Lower lobe of right lung (tissue), 2 donors: ENCODE results near the gene DCXR. TPM values are rescaled to one million over a fixed set of nuclear protein-coding genes. Genes with fewer than 3 reads are reported as not detected.
A peak's percentile ranks its signal among the peaks of the same experiment; 100 is the strongest.

ENCODE experiments used
- ATAC-seq, 2 donors: fragments of 200-7000 bp; cut with Tn5 transposase; one replicate each; pipeline ENCODE4 v1.9.1; 2020 to 2022; ENCODE audit warnings: mild to moderate bottlenecking in 2 of 2, moderate library complexity in 2 of 2
- DNase-seq: peaks from one replicate; pipeline ENCODE4 v3.0.0-alpha.2; 2020
- H3K27ac ChIP-seq: fragments of 200-600 bp; one replicate; pipeline ENCODE4 v1.8.0; 2022
- H3K27me3 ChIP-seq: fragments of 200-600 bp; one replicate; pipeline ENCODE4 v1.8.0; 2022; ENCODE audit warnings: low read depth
- H3K36me3 ChIP-seq: fragments of 200-600 bp; one replicate; pipeline ENCODE4 v1.8.0; 2022; ENCODE audit warnings: mild to moderate bottlenecking
- H3K4me1 ChIP-seq: fragments of 200-600 bp; one replicate; pipeline ENCODE4 v1.8.0; 2022
- H3K4me3 ChIP-seq: fragments of 200-600 bp; one replicate; pipeline ENCODE4 v1.8.0; 2022; ENCODE audit warnings: mild to moderate bottlenecking
- H3K9me3 ChIP-seq: fragments of 200-600 bp; one replicate; pipeline ENCODE4 v1.8.0; 2022
- intact Hi-C: fragments of 100-400 bp; cut with DNase I; formaldehyde crosslinking; loops from one replicate; pipeline ENCODE4 v1.11.0; 2022
- total RNA-seq: library from RNA; stranded (reverse); fragmentation: NEBNext Ultra II Directional; extraction: Animal tissue kit (Norgen Biotek cat#: 25700); gene quantifications from one replicate; pipeline ENCODE4 v1.2.1, GENCODE V29; 2021
- TF ChIP-seq, protein P1 (sequence below): fragments of 200-600 bp; IDR thresholded peaks from one replicate; pipeline ENCODE4 v1.8.0; 2022; ENCODE audit warnings: antibody characterized with exemption, mild to moderate bottlenecking
- donor health status: DM: no; HTN: yes; CAD: no; lungs with severe emphysema.

The DCXR gene
- total RNA-seq, 1 donor from 2014 or later, result 133 TPM

DNA sequence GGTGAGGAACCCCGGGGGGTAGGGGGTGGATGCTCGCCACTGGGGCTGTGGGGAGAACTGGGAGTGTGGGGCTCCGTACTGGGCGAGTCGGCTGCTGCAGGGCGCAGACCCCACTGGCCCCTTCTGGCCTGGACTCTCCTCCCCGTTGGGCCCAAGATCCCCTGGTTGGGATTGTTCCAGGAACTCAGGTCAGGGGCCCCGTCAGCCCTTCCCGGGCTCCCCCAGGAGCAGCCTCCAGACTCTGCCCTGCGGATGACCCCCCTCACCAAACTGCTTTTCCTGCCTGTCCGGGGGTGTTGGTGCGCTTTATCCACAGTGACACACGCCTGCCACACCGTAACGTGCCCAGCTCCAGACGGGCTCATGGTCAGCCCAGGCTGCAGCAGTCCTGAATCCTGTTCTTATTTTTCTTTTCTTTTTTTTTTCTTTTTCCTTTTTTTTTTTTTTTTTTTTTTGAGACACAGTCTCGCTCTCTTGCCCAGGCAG lies 35.9 kb downstream of the DCXR start:
- no peak for DNase-seq
- no peak for ATAC-seq
- Histone ChIP-seq H3K27me3 (no peaks in the 10 kb centered on the region), H3K36me3 (peaks cover 5% of the 10 kb centered on the region), H3K4me1 (peaks cover 12% of the 10 kb centered on the region), H3K4me3 (no peak overlapping the region), H3K27ac (no peak overlapping the region), H3K9me3 (no peaks in the 10 kb centered on the region)
- intact Hi-C loops, result no loop called here
- TF ChIP-seq, protein P1, sequence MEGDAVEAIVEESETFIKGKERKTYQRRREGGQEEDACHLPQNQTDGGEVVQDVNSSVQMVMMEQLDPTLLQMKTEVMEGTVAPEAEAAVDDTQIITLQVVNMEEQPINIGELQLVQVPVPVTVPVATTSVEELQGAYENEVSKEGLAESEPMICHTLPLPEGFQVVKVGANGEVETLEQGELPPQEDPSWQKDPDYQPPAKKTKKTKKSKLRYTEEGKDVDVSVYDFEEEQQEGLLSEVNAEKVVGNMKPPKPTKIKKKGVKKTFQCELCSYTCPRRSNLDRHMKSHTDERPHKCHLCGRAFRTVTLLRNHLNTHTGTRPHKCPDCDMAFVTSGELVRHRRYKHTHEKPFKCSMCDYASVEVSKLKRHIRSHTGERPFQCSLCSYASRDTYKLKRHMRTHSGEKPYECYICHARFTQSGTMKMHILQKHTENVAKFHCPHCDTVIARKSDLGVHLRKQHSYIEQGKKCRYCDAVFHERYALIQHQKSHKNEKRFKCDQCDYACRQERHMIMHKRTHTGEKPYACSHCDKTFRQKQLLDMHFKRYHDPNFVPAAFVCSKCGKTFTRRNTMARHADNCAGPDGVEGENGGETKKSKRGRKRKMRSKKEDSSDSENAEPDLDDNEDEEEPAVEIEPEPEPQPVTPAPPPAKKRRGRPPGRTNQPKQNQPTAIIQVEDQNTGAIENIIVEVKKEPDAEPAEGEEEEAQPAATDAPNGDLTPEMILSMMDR, result no peak

DNA sequence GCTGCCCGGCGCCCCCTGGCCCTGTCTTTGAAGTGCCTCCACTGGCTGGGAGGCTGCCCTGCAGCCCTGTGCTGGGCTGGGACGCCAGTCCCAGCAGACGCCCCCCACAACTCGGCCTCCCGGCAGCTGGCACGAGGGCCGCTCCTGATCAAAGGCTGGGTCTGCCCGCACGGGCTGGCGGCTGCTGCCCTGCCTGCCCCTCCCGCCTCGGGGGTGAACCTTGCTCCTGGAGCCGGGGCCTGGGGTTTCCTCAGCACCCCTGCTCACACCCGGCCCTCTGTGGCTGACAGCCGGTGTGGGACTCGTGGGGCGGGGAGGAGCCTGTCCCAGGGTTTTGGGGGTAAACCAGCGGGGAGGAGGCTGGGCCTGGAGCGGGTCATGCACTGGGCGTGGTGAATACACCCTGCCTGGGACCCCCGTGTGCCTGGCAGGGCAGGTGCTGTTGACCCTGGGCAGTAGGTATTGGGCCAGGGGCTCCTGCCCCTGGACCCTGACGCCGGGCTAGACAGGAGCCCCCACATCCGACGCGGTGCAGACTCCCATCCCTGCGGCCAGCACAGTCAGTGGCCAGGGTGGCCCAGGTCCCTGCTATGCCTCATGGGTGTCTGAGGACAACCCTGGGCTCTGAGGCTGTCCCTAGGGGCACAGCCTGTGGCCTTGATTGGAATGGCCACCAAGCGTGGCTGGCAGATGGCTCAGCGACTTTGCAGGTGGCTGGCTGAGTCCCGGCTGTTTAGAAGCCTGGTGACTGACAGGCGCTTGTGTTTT lies 36.5 kb downstream of the DCXR start:
- Histone ChIP-seq H3K4me1 (peaks cover 12% of the 10 kb centered on the region), H3K36me3 (peaks cover 7% of the 10 kb centered on the region), H3K9me3 (no peaks in the 10 kb centered on the region), H3K27me3 (no peaks in the 10 kb centered on the region), H3K4me3 (no peak overlapping the region), H3K27ac (no peak overlapping the region)
- no peak for ATAC-seq
- TF ChIP-seq, protein P1, result no peak
- DNase-seq, result no peak
- intact Hi-C loops, result no loop called here

DNA sequence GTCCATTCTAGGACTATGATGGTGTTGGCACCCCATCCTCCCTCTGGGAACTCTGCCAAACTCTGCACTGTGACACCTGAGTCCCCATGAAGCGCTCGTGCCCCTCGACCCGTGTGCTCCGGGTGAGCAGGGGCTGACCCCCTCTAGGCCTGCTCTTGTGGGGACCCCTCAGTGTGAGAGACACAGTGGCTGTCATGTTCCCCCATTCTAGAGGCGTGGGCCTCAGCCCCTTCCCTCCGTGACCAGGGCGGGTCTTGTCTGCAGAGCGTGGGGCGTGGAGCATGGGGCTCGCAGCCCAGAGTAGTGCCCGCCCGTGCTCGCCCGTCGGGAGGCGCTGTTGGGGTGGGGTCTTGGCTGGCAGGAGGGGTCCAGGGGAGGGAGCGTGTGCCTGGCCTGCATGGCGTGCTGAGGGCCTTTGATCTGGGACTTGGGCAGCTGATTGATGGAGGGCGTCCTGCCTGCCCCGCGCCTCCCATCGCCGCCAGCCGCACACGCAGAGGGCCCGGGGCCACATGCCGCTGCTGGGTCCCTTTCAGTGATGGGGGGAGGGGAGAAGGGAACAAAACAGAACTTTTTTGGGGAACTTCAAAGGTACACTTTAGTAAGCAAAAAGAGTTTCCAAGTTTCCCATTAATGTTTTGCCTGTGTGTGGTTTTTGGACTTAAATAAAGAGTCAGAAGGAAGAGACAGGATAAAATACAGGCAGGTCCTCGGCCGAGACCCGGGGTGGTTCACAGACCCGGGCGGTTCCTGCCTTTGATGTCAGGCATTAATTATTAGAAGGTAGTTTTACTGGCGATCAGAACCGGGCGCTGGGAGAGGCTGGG lies 37.3 kb downstream of the DCXR start:
- Histone ChIP-seq H3K27ac (no peak overlapping the region), H3K27me3 (no peaks in the 10 kb centered on the region), H3K4me3 (no peak overlapping the region), H3K36me3 (peaks cover 7% of the 10 kb centered on the region), H3K4me1 (peaks cover 17% of the 10 kb centered on the region), H3K9me3 (no peaks in the 10 kb centered on the region)
- peak; percentile 12 to 19 for ATAC-seq
- intact Hi-C loops, result no loop called here
- DNase-seq, result no peak
- TF ChIP-seq, protein P1, result no peak

DNA sequence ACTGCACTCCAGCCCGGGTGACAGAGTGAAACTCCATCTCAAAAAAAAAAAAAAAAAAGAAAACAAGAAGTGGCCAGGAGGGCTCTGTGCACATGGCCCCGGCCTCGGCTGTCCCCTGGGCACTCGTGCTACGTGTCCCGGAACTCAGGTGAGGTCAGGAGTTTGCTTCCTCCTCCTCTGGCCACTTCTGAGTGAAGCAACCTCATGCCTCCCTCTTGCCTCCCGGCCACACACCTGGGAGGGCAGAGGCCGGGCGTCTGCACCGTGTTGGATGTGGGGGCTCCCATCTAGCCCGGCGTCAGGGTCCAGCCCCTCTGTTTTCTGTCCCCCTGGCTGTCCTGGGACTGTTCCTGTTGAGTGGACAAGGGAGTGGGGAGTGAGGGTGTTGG lies 37.9 kb downstream of the DCXR start:
- no peak overlapping the region for H3K27ac ChIP-seq
- intact Hi-C loops, result no loop called here
- peaks cover 23% of the 10 kb centered on the region for H3K4me1 ChIP-seq

More for the DNA sequence above, 37.9 kb downstream of the DCXR start:
- Histone ChIP-seq H3K36me3 (peaks cover 7% of the 10 kb centered on the region), H3K9me3 (no peaks in the 10 kb centered on the region), H3K4me3 (no peak overlapping the region), H3K27me3 (no peaks in the 10 kb centered on the region)
- ATAC-seq (peak; percentile 78 to 82), DNase-seq (peak; percentile 78)
- TF ChIP-seq, protein P1, result no peak
